Pulmonary artery endothelial cell (primary cell): Measurements from ENCODE around the gene CDKAL1. TPM values are rescaled to one million over a fixed set of nuclear protein-coding genes. Genes with fewer than 3 reads are reported as not detected.
"Not testable (repeated sequence)": the region's sequence is repeated elsewhere in the genome, so short reads cannot be mapped to it uniquely, and the experiment has no call there.

Experiments
- DNase-seq: peaks from one replicate; pipeline ENCODE4 v3.0.0-alpha.2; 2011; ENCODE audit warnings: low read depth, low spot score
- total RNA-seq: library from RNA; depleted of rRNA; stranded (reverse); fragments of >200 nt; gene quantifications from 2 replicates; pipeline ENCODE4 v1.2.3, GENCODE V29; 2014

CDKAL1 gene
- total RNA-seq, 1 donor from 2014 or later = 21.8 TPM

GRCh38 chr6:20590476-20590875 lies 56.2 kb downstream of the CDKAL1 start:
- not testable (repeated sequence) for DNase-seq

GRCh38 chr6:20594299-20594853 lies 60.1 kb downstream of the CDKAL1 start:
- not testable (repeated sequence) for DNase-seq

- no peak for DNase-seq
Measured at GRCh38 chr6:20599302-20600051, 65.2 kb downstream of the CDKAL1 start.

GRCh38 chr6:20600831-20601230 lies 66.6 kb downstream of the CDKAL1 start:
- DNase-seq = no peak

- no peak for DNase-seq
Measured at GRCh38 chr6:20604159-20604558, 69.9 kb downstream of the CDKAL1 start.

- no peak for DNase-seq
Measured at GRCh38 chr6:20605061-20605460, 70.8 kb downstream of the CDKAL1 start.

- no peak for DNase-seq
Measured at GRCh38 chr6:20605581-20605980, 71.3 kb downstream of the CDKAL1 start.

GRCh38 chr6:20606831-20607230 lies 72.6 kb downstream of the CDKAL1 start:
- no peak for DNase-seq

GRCh38 chr6:20608356-20608755 lies 74.1 kb downstream of the CDKAL1 start:
- no peak for DNase-seq

GRCh38 chr6:20608905-20609304 lies 74.6 kb downstream of the CDKAL1 start:
- DNase-seq = no peak

- not testable (repeated sequence) for DNase-seq
Measured at GRCh38 chr6:20609924-20610323, 75.7 kb downstream of the CDKAL1 start.

- no peak for DNase-seq
Measured at GRCh38 chr6:20610636-20611370, 76.5 kb downstream of the CDKAL1 start.

GRCh38 chr6:20617537-20617936 lies 83.3 kb downstream of the CDKAL1 start:
- DNase-seq = not testable (repeated sequence)

- DNase-seq = no peak
Measured at GRCh38 chr6:20620043-20620442, 85.8 kb downstream of the CDKAL1 start.

GRCh38 chr6:20623761-20624160 lies 89.5 kb downstream of the CDKAL1 start:
- DNase-seq = no peak

- no peak for DNase-seq
Measured at GRCh38 chr6:20626165-20626564, 91.9 kb downstream of the CDKAL1 start.

GRCh38 chr6:20629509-20629908 lies 95.3 kb downstream of the CDKAL1 start:
- no peak for DNase-seq

GRCh38 chr6:20630136-20630535 lies 95.9 kb downstream of the CDKAL1 start:
- no peak for DNase-seq

- DNase-seq = no peak
Measured at GRCh38 chr6:20630617-20631548, 96.6 kb downstream of the CDKAL1 start.

- DNase-seq = no peak
Measured at GRCh38 chr6:20631549-20631924, 97.3 kb downstream of the CDKAL1 start.

GRCh38 chr6:20632696-20633095 lies 98.4 kb downstream of the CDKAL1 start:
- no peak for DNase-seq
